Head of caudate nucleus (tissue), 42 donors: ENCODE results near the gene BLID.
A peak's percentile ranks its signal among the peaks of the same experiment; 100 is the strongest.

Experiments used
- DNase-seq, 42 donors: peaks; one replicate each; pipeline versions ENCODE4 v3.0.0 to v3.0.0-alpha.2; 2020 to 2021; ENCODE audit warnings: mixed read lengths in 7 of 42
- intact Hi-C: fragments of 100-400 bp; cut with DNase I; formaldehyde crosslinking; loops from one replicate; pipeline ENCODE4 v1.15.0; 2022

The BLID gene

DNA sequence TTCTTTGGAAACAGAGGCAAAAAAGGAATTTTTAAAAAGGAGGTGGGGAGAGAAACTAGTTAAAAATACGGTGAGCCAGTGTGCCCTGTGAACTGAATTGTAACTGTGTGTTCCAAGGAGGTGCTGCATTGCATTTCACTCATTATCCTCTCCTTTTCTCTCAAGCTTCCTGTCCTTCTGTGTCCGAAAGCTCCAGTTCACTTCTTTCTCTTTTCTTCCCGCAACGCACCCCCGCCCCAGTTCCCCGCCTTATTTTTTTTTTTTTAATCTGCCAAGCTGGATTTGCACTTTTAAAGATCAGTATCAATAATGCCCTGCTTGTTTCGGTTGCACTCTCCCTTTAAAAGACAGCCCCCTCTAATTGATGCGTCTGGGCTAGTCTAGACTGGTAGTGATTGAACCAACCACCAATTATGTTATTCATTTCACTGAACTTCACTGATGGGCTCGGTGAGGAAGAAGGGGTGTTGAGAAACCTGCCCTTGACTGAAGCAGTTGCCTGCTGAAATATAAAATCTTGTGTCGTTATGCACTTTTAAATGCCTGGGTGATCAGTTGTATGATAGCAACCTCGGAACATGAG lies 18.5 kb downstream of the BLID start:
- intact Hi-C loops, result no loop called here
- peak in 13 of 42 donors; percentile 20 to 59 (median 38) for DNase-seq

GRCh38 chr11:122096272-122097112 lies 19.5 kb downstream of the BLID start:
- intact Hi-C loops, result no loop called here

DNA sequence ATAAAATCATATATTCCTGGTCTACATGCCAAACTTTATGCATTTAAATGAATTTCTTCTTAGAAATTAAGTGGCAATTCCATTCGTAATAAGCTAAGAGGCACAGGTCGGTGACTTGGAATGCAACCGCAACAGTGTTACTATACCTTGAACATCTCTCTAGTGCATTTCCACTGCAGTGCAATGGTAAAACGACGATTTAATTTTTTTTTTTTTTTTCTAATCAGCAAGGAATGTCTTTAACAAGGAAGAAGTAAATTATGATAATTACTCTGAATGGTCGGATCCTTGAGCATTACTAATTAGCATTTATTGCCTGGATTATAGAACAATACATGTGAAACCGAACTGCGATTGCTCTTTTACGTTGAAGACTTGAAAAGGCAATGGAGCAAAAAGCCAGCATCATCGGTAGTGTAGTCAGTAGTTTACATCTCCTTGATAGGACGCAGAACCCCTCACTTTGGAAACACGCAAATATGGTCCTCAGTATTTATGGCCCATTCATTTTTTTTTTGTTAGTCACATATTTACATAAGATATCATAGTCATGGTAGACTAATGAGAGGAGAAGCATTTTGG lies 20.2 kb downstream of the BLID start:
- DNase-seq, result peak in 1 of 42 donors; percentile 18

More at GRCh38 chr11:122096272-122097112, 19.5 kb downstream of the BLID start:
- DNase-seq, result peak in 1 of 42 donors; percentile 7

GRCh38 chr11:122094836-122095235 lies 21.2 kb downstream of the BLID start:
- DNase-seq, result no peak
- intact Hi-C loops, result no loop called here

More for the DNA sequence above, 20.2 kb downstream of the BLID start:
- intact Hi-C loops, result no loop called here

DNA sequence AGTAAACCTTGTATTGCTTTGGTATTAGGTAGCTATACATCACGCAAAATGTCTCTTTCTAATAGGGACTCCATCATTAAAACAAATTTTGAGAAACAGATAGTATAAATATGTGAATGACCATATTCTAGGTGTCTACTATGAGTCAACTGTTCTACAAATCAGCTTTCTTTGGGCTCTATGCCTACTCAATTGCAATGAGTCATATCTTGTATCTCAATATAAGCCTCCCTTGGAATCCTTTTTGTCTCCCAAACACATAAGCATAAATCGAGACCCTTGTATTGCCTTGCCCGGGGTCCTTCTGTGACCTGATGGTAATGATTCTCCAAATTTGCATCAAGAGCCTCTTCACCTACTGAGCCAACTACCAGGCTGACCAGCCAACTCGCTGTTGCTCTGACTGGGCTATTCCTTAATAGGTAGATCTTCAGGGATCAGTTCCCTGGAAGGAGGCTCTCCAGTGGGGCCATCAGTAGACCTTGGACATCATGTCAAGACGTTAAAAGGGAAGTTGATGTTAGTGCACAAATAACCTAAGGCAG lies 22.2 kb downstream of the BLID start:
- DNase-seq, result peak in 1 of 42 donors; percentile 40
- intact Hi-C loops, result no loop called here

GRCh38 chr11:122091835-122092234 lies 24.2 kb downstream of the BLID start:
- no peak for DNase-seq
- intact Hi-C loops, result no loop called here

DNA sequence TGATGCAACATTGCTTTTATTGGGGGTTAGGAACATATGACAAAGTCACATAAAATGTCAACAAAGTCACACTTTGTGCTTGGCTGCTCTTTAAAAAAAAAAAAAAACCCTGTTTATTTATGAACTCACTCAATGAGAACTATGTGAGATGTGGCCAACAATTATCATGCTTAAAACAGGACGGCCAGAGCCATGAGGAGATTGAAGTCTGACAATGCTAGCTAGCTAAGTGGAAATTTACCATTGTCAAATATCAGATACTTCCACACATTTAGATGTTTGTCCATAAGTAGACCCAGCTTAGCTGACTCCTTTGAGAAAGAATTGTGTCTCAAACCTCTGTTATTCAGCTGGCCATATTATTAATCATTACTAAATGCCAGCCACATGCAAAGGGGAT lies 26.9 kb downstream of the BLID start:
- intact Hi-C loops, result no loop called here
- no peak for DNase-seq

DNA sequence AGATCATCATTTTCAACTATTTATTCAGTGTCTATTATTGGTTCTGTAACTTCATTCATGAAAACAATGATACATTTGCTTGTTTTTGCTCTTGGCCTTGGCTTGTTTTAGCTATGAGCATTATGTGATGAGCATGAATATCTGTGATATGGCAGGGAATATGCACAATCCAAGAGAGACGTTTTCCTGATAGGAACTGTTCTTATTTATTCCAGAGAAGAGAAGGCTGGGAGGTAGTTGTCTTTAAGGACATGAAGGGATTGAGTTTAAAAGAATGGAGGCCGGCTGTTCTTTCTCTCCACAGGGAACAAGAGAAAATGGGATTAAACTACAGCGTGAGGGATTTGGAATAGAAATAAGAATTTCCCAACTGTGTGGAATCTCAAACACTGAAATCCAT lies 30.3 kb downstream of the BLID start:
- no peak for DNase-seq
- intact Hi-C loops, result no loop called here

- intact Hi-C loops, result no loop called here
- DNase-seq, result peak in 2 of 42 donors; percentile 21 to 42
These were observed 30.8 kb downstream of the BLID start for GRCh38 chr11:122085264-122085663.

DNA sequence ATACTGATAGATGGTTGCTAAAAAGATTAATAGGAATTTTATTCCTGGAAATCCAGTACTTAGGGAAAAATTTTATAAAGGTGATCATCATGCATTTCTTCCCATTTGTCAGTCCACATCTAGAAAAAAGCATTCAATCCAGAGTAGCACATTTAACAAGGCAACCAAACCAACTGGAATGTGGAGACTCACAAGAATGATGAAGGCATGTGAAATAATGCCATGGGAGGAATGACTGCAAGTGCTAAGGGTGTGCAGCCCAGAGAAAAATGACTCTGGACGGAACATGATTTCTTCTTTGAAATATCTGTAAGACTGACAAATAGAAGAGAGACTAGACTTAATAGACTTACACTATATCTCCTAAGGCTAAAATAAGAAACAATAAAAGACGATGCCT lies 33.8 kb downstream of the BLID start:
- intact Hi-C loops, result no loop called here
- DNase-seq, result no peak

DNA sequence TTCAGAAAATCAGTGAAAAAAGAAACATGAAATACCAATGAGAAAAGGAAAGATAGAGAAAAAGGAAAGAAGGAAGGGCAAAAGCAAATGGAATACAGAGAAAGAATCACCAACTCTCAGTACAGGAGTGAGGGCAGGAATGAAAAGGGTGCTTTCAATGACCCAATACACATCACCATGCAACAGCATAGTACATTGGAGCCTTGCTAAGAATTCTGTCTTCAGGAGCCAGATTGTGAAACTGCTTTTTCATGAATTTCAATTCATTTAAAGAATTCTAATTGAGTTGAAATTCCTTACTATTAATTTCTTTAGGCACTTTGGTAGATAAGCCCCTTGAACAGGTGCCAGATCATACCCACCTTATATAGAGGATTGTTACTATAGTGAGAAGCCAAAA lies 34.9 kb downstream of the BLID start:
- intact Hi-C loops, result no loop called here

GRCh38 chr11:122077459-122077858 lies 38.6 kb downstream of the BLID start:
- DNase-seq, result peak in 14 of 42 donors; percentile 23 to 77 (median 48)
- intact Hi-C loops, result no loop called here

More for the DNA sequence above, 34.9 kb downstream of the BLID start:
- DNase-seq, result no peak

GRCh38 chr11:122076512-122077120 lies 39.4 kb downstream of the BLID start:
- peak in 17 of 42 donors; percentile 20 to 79 (median 45) for DNase-seq
- intact Hi-C loops, result no loop called here

- intact Hi-C loops, result no loop called here
- no peak for DNase-seq
These were observed 41.0 kb downstream of the BLID start for GRCh38 chr11:122075016-122075415.

DNA sequence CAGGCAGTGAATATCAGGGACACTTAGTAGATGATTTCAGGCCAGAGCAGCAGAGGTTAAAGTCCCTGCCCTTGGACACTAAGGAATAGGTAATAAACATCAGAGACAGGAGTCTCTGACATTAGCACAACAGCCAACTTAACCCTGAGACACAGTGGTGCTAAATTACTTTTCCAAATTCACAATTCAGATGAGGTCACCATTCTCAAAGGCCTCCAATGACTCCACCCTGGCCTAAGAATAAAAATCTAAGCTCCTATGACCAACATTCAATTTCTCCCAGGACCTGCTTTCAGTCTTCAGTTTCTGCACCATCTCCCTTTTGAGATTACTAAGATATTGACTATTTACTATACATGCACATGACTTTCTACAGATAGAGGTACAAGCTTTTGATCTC lies 42.0 kb downstream of the BLID start:
- intact Hi-C loops, result no loop called here
- no peak for DNase-seq

DNA sequence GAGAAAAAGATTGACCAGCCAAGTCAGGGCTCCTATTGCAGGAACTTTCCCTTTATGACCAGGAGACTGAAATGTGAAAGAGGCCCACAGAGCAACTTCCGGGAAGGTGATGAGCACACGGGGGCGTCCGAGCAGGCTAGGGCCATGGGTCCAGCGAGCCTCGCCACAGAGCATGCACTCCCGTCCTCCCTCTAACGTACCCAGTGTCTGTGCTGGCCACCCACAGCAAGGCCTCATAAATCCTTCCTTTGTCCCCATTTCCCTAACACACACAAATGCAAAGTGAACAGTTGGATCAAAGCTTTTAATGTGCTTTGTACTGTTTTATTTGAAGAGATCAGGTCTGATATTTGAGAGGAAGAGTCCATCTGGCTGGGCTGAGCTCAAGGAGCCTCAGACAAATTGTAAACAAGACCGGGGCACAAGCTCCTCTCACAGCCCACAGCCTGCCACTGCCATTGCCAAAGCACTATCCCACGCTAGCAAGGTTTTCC lies 44.3 kb downstream of the BLID start:
- DNase-seq, result peak; percentile 25 to 83 (median 54)
- intact Hi-C loops, result no loop called here

DNA sequence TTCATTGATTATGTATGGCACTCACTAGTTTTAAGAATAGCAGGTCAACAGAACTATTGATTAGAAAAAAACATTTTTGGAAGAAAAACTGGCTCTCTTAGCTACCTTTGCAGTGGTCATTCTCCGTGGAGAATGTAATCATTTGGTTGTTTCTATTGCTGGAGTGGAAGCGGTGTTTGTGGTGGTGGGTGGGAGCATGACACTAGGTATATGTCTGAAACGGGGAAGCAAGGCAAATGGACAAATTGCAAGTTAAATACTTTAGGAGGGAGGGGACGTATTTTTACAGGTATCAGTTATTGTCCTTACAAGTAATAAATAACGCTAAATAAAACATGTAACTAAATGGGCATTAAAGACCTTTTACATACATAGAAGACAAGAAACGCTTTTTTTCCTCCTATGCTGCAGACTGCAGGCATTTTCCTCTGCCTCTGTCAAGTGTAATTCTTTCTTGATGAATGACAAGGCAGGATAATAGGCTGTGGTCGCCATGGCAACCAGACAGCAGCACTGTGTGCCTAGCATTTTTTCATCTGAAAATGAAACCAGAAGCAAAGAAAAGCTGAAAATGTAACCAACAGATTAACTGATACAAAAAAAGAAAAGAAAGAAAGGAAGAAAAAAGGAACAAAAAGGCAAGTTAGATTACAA lies 46.2 kb downstream of the BLID start:
- peak; percentile 71 to 95 (median 87) for DNase-seq
- intact Hi-C loops, result no loop called here

GRCh38 chr11:122068837-122069236 lies 47.2 kb downstream of the BLID start:
- intact Hi-C loops, result no loop called here
- DNase-seq, result no peak

GRCh38 chr11:122068141-122068540 lies 47.9 kb downstream of the BLID start:
- intact Hi-C loops, result no loop called here
- DNase-seq, result no peak
